ENCODE measurements around the gene TRAF3.
"Not testable (repeated sequence)": the region's sequence is repeated elsewhere in the genome, so short reads cannot be mapped to it uniquely, and the experiment has no call there.

Gene TRAF3

GRCh38 chr14:102752239-102752847 is 24.9 kb upstream of the TRAF3 start:
- DNase-seq (ENCODE audit: low read depth) = no peak

- no peak for DNase-seq (ENCODE audit: low read depth)
Observed at GRCh38 chr14:102754370-102755262, 22.6 kb upstream of the TRAF3 start.

- DNase-seq (ENCODE audit: low read depth) = no peak
Observed at GRCh38 chr14:102757646-102758045, 19.6 kb upstream of the TRAF3 start.

- DNase-seq (ENCODE audit: low read depth) = no peak
Observed at GRCh38 chr14:102758087-102758486, 19.2 kb upstream of the TRAF3 start.

DNA sequence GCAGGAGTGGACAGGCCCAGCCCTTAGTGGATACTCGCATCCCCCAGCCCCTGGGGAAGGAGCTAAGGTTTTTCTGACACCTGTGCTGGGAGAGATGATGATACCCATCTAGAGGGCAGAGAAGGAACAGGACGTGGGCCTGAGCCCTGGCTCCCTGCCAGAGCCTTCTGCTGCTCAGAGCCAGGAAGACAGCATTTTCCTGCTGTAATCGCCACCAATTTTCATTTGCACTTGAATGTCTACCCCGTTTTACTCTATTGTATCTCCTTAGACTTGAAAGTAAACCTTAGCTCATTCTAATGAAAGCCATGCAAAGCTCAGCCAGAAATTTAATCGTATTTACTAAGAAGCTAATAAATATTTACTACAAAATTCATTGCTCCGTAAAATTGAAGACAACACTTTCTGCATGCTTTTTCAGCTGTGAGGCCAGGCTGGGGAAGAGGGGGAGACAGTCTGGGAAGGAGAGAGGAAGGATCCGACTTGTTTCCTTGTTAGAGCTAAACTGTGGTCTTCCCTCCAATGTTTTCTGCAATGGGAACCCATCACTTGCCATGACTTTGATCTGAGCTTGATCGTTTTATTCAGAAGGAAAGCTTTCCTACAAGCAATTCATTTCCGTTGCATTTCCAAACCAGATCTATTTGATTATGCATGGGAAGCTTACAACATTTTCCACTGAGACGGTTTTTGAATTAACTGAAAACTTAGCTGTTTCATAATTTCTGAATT is 17.6 kb upstream of the TRAF3 start:
- no peak for DNase-seq (ENCODE audit: low read depth)

DNA sequence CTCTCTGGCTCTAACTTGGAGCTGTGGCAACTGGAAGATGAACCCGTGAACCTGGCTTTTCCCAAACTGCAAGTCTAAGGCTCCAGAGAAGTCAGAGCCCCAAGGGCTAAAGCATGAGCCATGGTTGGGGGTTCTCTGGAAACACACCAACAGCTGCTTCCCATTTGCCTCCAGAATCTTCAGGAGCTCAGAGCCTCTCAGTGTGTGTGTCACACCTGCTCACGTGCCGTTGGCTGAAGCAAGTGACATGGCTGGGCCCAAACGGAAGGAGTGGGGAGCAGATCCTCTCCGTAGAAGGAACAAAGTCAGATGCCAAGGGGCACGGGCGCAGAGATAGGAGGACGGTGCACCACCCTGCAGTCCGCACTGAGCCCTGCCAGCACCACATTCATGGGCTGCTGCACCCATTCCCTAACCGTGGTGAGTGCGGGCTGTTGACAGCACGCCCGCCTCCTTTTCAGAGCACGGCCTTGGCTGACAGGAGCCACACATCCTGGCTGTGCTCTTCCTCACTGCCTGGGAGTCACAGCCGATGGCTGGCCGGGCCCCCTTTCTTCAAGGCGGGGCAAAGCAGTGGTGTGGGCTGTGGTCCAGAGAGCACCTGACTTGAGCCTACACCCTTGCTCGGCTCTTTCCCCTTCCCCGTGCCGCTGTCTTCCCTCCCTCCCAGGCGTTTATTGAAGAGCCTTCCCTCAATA is 16.6 kb upstream of the TRAF3 start:
- no peak for DNase-seq (ENCODE audit: low read depth)

- DNase-seq (ENCODE audit: low read depth) = no peak
Observed at GRCh38 chr14:102761206-102761605, 16.0 kb upstream of the TRAF3 start.

- DNase-seq (ENCODE audit: low read depth) = no peak
Observed at GRCh38 chr14:102764220-102764671, 13.0 kb upstream of the TRAF3 start.

GRCh38 chr14:102765770-102766169 is 11.5 kb upstream of the TRAF3 start:
- not testable (repeated sequence) for DNase-seq (ENCODE audit: low read depth)

- DNase-seq (ENCODE audit: low read depth) = no peak
Observed at GRCh38 chr14:102768223-102769048, 8.8 kb upstream of the TRAF3 start.

DNA sequence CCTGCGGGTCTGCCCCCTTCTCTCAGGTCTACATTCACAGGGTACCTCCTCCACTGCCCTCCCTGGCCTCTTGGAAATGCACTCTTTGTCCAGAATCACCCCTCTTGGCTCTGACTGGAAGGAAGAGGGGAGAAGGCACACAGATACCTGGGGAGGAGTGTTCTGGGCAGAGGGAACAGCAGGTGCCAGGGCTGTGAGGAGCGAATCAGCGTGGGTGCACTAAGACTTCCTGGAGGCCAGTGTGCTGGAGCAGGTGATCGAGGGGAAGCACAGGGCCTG is 8.3 kb upstream of the TRAF3 start:
- no peak for DNase-seq (ENCODE audit: low read depth)

- DNase-seq (ENCODE audit: low read depth) = no peak
Observed at GRCh38 chr14:102770147-102771123, 6.8 kb upstream of the TRAF3 start.

GRCh38 chr14:102771144-102771543 is 6.1 kb upstream of the TRAF3 start:
- no peak for DNase-seq (ENCODE audit: low read depth)

DNA sequence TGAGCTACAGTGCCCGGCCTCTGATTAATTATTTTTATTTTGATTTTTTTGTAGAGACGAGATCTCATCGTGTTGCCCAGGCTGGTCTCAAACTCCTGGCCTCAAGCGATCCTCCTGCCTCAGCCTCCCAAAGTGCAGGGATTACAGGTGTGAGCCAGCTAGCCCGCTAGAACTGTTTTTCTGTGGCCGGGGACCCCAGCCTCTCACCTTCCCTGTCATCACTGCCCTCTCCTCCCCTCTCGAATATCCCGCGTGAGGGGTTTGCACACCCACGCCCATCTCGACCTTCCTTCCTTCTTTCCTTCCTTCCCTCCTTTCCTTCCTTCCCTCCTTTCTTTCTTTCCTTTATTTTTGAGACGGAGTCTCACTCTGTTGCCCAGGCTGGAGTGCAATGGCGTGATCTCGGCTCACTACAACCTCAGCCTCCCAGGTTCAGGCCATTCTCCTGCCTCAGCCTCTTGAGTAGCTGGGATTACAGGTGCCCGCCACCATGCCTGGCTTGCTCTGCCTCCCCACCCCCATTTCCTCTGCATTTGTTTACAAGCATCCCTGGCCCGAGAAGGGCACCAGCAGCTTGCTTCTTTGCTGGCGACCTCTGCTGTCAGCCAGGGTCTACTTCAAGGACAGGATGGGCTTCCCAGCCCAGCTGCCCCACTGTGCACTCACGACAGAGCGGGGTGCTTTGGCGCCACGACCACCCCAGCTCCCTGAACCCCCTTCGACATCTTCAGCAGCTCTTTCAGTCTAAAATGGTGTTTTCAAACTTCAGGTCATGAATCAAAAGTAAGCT is 4.3 kb upstream of the TRAF3 start:
- no peak for DNase-seq (ENCODE audit: low read depth)

DNA sequence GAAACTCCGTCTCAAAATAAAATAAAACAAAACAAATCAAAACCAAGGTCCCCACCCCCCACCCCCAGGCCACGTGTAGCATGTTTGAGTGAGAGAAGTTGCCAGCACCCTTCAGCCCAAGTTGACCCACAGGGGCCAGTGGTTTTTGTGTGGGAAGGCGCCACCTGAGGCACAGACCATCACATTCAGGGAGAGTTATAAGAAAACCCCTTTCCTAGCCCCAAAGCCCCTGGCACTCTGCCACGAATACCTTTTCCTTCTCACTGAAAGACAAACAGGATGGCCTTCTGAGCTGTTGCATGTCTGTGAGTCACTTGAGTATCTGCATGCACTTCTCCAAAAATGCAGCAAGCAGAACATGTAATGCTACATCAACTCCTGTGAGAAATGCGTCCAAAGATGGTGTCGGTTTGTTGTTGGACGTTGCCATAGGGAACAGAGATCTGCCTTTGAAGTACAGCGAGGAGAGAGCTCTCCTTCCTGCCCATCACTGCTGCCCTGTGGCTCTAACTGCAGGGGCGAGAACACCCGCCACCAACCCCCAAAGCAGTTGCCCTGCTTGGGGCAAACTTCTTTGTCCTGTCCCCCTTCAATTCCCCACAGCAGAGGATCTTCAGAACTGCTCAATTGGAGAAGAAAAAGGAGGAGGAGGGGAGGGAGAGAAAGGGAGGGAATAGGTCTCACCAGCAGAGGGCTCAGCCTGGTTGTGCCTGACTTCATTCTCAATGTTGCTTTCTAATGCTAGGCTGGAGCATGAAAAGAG is 2.7 kb upstream of the TRAF3 start:
- peak; percentile 27 for DNase-seq (ENCODE audit: low read depth)

GRCh38 chr14:102775855-102776760 is 1.1 kb upstream of the TRAF3 start:
- no peak for DNase-seq (ENCODE audit: low read depth)

GRCh38 chr14:102777711-102778337 is 575 bp downstream of the TRAF3 start:
- DNase-seq (ENCODE audit: low read depth) = no peak

Measured in activated gamma-delta T cell treated with anti-CD3 and anti-CD28 coated beads, Interleukin-2, amount 50 U/mL, for 16 hours (primary cell).